ENCODE measurements around the gene NRP2. TPM values are rescaled to one million over a fixed set of nuclear protein-coding genes. Genes with fewer than 3 reads are reported as not detected.
A peak's percentile ranks its signal among the peaks of the same experiment; 100 is the strongest.

NRP2 gene
- total RNA-seq, 1 experiment from 2014 or later = 31.0 TPM

- Histone ChIP-seq H3K36me3 (ENCODE audit: low read depth) (0 out of 2 replicates have a peak, but pooled peaks cover 12% of the 10 kb centered on the region), H2AFZ (no peak overlapping the region), H3K79me2 (ENCODE audit: low read depth) (peaks cover 11% of the 10 kb centered on the region; the same call in 1 of the 2 replicates), H3K27ac (no peak overlapping the region), H3F3A (ENCODE audit: insufficient read depth, low read depth) (peaks cover 21% of the 10 kb centered on the region), H3K27me3 (ENCODE audit: insufficient read depth, low read depth) (no peaks in the 10 kb centered on the region), H3K4me3 (no peak overlapping the region), H3K4me1 (replicated peaks; ENCODE audit: insufficient read depth) (peaks cover 68% of the 10 kb centered on the region), H4K20me1 (ENCODE audit: insufficient read depth) (no peaks in the 10 kb centered on the region), H3K9me2 (ENCODE audit: insufficient read depth) (no peaks in the 10 kb centered on the region), H3K4me2 (peak overlapping the region; percentile 16; the same call in 1 of the 2 replicates), H3K9me3 (ENCODE audit: insufficient read depth, low read depth) (no peaks in the 10 kb centered on the region)
- no peak for DNase-seq
- BruUV-seq (replicated peaks) = no TSS peak
- TF ChIP-seq CTCF (conservative IDR thresholded peaks at IDR 0.05) (no peak), EZH2 (IDR thresholded peaks at IDR 0.05; ENCODE audit: low read depth) (no peak)
- POLR2A ChIA-PET (ENCODE audit: unreplicated experiment) = no interaction called here
- intact Hi-C loops (cut with micrococcal nuclease; ENCODE audit: unreplicated experiment) = no loop called here
- CTCF ChIA-PET = interaction anchor here (0.7 kb wide), 1 partner anchor 9 kb away, joined by 3 read pairs; no protein-coding TSS in a partner anchor
Observed at GRCh38 chr2:205757271-205757670, 75.0 kb downstream of the NRP2 start.

DNA sequence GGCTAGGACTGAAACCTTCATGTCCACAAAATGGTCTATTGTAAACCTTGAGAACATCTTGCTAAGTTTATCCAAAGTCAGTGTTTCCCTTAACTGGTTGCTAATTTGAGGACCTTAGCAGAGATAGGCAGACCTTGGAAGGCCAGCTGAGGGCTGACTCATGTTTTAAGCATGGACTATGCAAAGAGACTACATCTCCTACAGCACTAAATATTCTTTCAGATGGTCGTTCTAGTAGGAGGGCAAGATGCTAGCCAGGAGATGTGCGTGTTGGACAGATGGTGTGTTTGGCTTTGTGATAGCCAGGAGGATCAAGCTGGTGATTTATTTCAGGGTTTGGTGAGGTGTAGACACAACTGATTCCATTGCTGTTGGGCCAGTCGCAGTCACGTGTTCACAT is 75.8 kb downstream of the NRP2 start:
- Histone ChIP-seq H3K27ac (no peak overlapping the region), H3K9me3 (ENCODE audit: insufficient read depth, low read depth) (no peaks in the 10 kb centered on the region), H3K4me3 (no peak overlapping the region), H3K9me2 (ENCODE audit: insufficient read depth) (no peaks in the 10 kb centered on the region), H3K27me3 (ENCODE audit: insufficient read depth, low read depth) (no peaks in the 10 kb centered on the region), H3K79me2 (ENCODE audit: low read depth) (peaks cover 7% of the 10 kb centered on the region; the same call in 1 of the 2 replicates), H3K36me3 (ENCODE audit: low read depth) (0 out of 2 replicates have a peak, but pooled peaks cover 8% of the 10 kb centered on the region), H2AFZ (no peak overlapping the region), H4K20me1 (ENCODE audit: insufficient read depth) (no peaks in the 10 kb centered on the region), H3K4me1 (replicated peaks; ENCODE audit: insufficient read depth) (peaks cover 60% of the 10 kb centered on the region), H3F3A (ENCODE audit: insufficient read depth, low read depth) (peaks cover 21% of the 10 kb centered on the region), H3K4me2 (peak overlapping the region; percentile 16)
- TF ChIP-seq CTCF (conservative IDR thresholded peaks at IDR 0.05) = no peak
- TF ChIP-seq EZH2 (IDR thresholded peaks at IDR 0.05; ENCODE audit: low read depth) = no peak
- intact Hi-C loops (cut with micrococcal nuclease; ENCODE audit: unreplicated experiment) = loop anchor here (1.0 kb wide), 1 partner anchor 10 kb away; no protein-coding TSS in a partner anchor
- CTCF ChIA-PET = interaction anchor here (0.7 kb wide), 1 partner anchor 10 kb away, joined by 3 read pairs; no protein-coding TSS in a partner anchor
- DNase-seq = peak; percentile 42 to 64
- no TSS peak for BruUV-seq (replicated peaks)
- POLR2A ChIA-PET (ENCODE audit: unreplicated experiment) = interaction anchor here (1.3 kb wide), 1 partner anchor 10 kb away, joined by 7 read pairs; no protein-coding TSS in a partner anchor

GRCh38 chr2:205758500-205758899 is 76.2 kb downstream of the NRP2 start:
- TF ChIP-seq CTCF (conservative IDR thresholded peaks at IDR 0.05) = no peak
- TF ChIP-seq EZH2 (IDR thresholded peaks at IDR 0.05; ENCODE audit: low read depth) = no peak
- H3K36me3 ChIP-seq (ENCODE audit: low read depth) = 0 out of 2 replicates have a peak, but pooled peaks cover 8% of the 10 kb centered on the region
- no peak overlapping the region for H2AFZ ChIP-seq
- no peaks in the 10 kb centered on the region for H4K20me1 ChIP-seq (ENCODE audit: insufficient read depth)
- intact Hi-C loops (cut with micrococcal nuclease; ENCODE audit: unreplicated experiment) = loop anchor here (1.0 kb wide), 1 partner anchor 10 kb away; no protein-coding TSS in a partner anchor
- DNase-seq = peak; percentile 40 to 45
- ChIA-PET CTCF (no interaction called here), POLR2A (ENCODE audit: unreplicated experiment) (interaction anchor here (1.3 kb wide), 1 partner anchor 10 kb away, joined by 7 read pairs; no protein-coding TSS in a partner anchor)
- no TSS peak for BruUV-seq (replicated peaks)
- peaks cover 7% of the 10 kb centered on the region; the same call in 1 of the 2 replicates for H3K79me2 ChIP-seq (ENCODE audit: low read depth)
- H3K4me1 ChIP-seq (replicated peaks; ENCODE audit: insufficient read depth) = peaks cover 56% of the 10 kb centered on the region
- no peak overlapping the region for H3K4me3 ChIP-seq
- no peaks in the 10 kb centered on the region for H3K27me3 ChIP-seq (ENCODE audit: insufficient read depth, low read depth)
- no peaks in the 10 kb centered on the region for H3K9me3 ChIP-seq (ENCODE audit: insufficient read depth, low read depth)
- no peak overlapping the region for H3K27ac ChIP-seq
- H3F3A ChIP-seq (ENCODE audit: insufficient read depth, low read depth) = peaks cover 19% of the 10 kb centered on the region
- H3K4me2 ChIP-seq = peak overlapping the region; percentile 16; the same call in 1 of the 2 replicates
- H3K9me2 ChIP-seq (ENCODE audit: insufficient read depth) = no peaks in the 10 kb centered on the region

All from PC-9 (cell line).